Measurements from ENCODE around the gene PDE10A.

PDE10A gene

GRCh38 chr6:165662749-165663376 lies at the start of gene PDE10A:
TSS of gene PDE10A (minus strand) at chr6:165663241. CDS start at chr6:165662811, 430 bp downstream.
- DNase-seq (no peak), ATAC-seq (ENCODE audit: insufficient read depth, low read depth) (no peak)
- no peak within 1 kb of the TSS for H3K27ac ChIP-seq (ENCODE audit: low read length)
- H3K79me2 ChIP-seq (ENCODE audit: insufficient read depth, low read length) = no peaks in the 10 kb centered on the region
- no peak within 1 kb of the TSS for H3K9ac ChIP-seq (ENCODE audit: low read depth, low read length)
- H3K4me1 ChIP-seq (ENCODE audit: insufficient read depth, low read length) = no peaks in the 10 kb centered on the region
- no peaks in the 10 kb centered on the region for H3K27me3 ChIP-seq (ENCODE audit: insufficient read depth, low read length, poor library complexity)
- no peak within 1 kb of the TSS for H3K4me2 ChIP-seq (ENCODE audit: insufficient read depth, low read length)
- H4K20me1 ChIP-seq (ENCODE audit: insufficient read depth, low read length) = no peaks in the 10 kb centered on the region
- no peaks in the 10 kb centered on the region for H3K36me3 ChIP-seq (ENCODE audit: insufficient read depth, low read length)
- no peak within 1 kb of the TSS for H3K4me3 ChIP-seq (ENCODE audit: low read depth in 1 of 2, low read length in 2 of 2)
- no peak for TF ChIP-seq CTCF (IDR thresholded peaks at IDR 0.05; ENCODE audit: borderline replicate concordance, extremely low read depth, low read length, poor library complexity, severe bottlenecking)
- no peak for TF ChIP-seq EZH2 (IDR thresholded peaks at IDR 0.05; ENCODE audit: borderline replicate concordance, low read depth, low read length, severe bottlenecking)
- H3K9me3 ChIP-seq (ENCODE audit: insufficient read depth, low read length, severe bottlenecking) = no peaks in the 10 kb centered on the region
- no peak within 1 kb of the TSS for H2AFZ ChIP-seq (ENCODE audit: low read depth, low read length)

GRCh38 chr6:165708985-165709576 lies 46.0 kb upstream of the PDE10A start:
- Histone ChIP-seq H3K27me3 (ENCODE audit: insufficient read depth, low read length, poor library complexity) (no peaks in the 10 kb centered on the region), H4K20me1 (ENCODE audit: insufficient read depth, low read length) (no peaks in the 10 kb centered on the region), H3K79me2 (ENCODE audit: insufficient read depth, low read length) (no peaks in the 10 kb centered on the region), H3K9ac (ENCODE audit: low read depth, low read length) (no peak overlapping the region), H3K9me3 (ENCODE audit: insufficient read depth, low read length, severe bottlenecking) (no peaks in the 10 kb centered on the region), H3K27ac (ENCODE audit: low read length) (no peak overlapping the region), H3K4me3 (ENCODE audit: low read depth in 1 of 2, low read length in 2 of 2) (no peak overlapping the region), H3K4me2 (ENCODE audit: insufficient read depth, low read length) (no peak overlapping the region), H3K4me1 (ENCODE audit: insufficient read depth, low read length) (no peaks in the 10 kb centered on the region), H3K36me3 (ENCODE audit: insufficient read depth, low read length) (no peaks in the 10 kb centered on the region), H2AFZ (ENCODE audit: low read depth, low read length) (no peak overlapping the region)
- no peak for TF ChIP-seq CTCF (IDR thresholded peaks at IDR 0.05; ENCODE audit: borderline replicate concordance, extremely low read depth, low read length, poor library complexity, severe bottlenecking)
- TF ChIP-seq EZH2 (IDR thresholded peaks at IDR 0.05; ENCODE audit: borderline replicate concordance, low read depth, low read length, severe bottlenecking) = no peak
- ATAC-seq (ENCODE audit: insufficient read depth, low read depth) (no peak), DNase-seq (no peak)

- no peak overlapping the region for H3K9ac ChIP-seq (ENCODE audit: low read depth, low read length)
- H3K4me3 ChIP-seq (ENCODE audit: low read depth in 1 of 2, low read length in 2 of 2) = no peak overlapping the region
- TF ChIP-seq EZH2 (IDR thresholded peaks at IDR 0.05; ENCODE audit: borderline replicate concordance, low read depth, low read length, severe bottlenecking) (no peak), CTCF (IDR thresholded peaks at IDR 0.05; ENCODE audit: borderline replicate concordance, extremely low read depth, low read length, poor library complexity, severe bottlenecking) (no peak)
- no peaks in the 10 kb centered on the region for H3K27me3 ChIP-seq (ENCODE audit: insufficient read depth, low read length, poor library complexity)
- no peaks in the 10 kb centered on the region for H3K79me2 ChIP-seq (ENCODE audit: insufficient read depth, low read length)
- H3K9me3 ChIP-seq (ENCODE audit: insufficient read depth, low read length, severe bottlenecking) = no peaks in the 10 kb centered on the region
- DNase-seq (no peak), ATAC-seq (ENCODE audit: insufficient read depth, low read depth) (no peak)
- no peak overlapping the region for H3K27ac ChIP-seq (ENCODE audit: low read length)
- no peaks in the 10 kb centered on the region for H3K4me1 ChIP-seq (ENCODE audit: insufficient read depth, low read length)
- no peaks in the 10 kb centered on the region for H4K20me1 ChIP-seq (ENCODE audit: insufficient read depth, low read length)
- H3K4me2 ChIP-seq (ENCODE audit: insufficient read depth, low read length) = no peak overlapping the region
- H3K36me3 ChIP-seq (ENCODE audit: insufficient read depth, low read length) = no peaks in the 10 kb centered on the region
- no peak overlapping the region for H2AFZ ChIP-seq (ENCODE audit: low read depth, low read length)
Observed at GRCh38 chr6:165707067-165707853, 44.2 kb upstream of the PDE10A start.

Data from DND-41 (cell line).